CD14-positive monocyte (primary cell): ENCODE data around the gene TCEAL2. TPM values are rescaled to one million over a fixed set of nuclear protein-coding genes. Genes with fewer than 3 reads are reported as not detected.

Source experiments
- DNase-seq, 3 donors: peaks; one replicate each; pipeline ENCODE4 v3.0.0-alpha.2; 2011 to 2022
- H2AFZ ChIP-seq: 2 replicates; pipeline ENCODE4 v1.6.0; 2012; ENCODE audit warnings: mild to moderate bottlenecking, low read depth, low read length, inconsistent platforms; ENCODE audit not compliant: insufficient read depth, poor library complexity, severe bottlenecking
- H3K27ac ChIP-seq, 2 donors: 1 replicate in 1 of 2; 2 replicates in 1 of 2; pipeline ENCODE4 v1.5.1; 2012 to 2013; ENCODE audit warnings: low read length in 2 of 2, control low read depth in 1 of 2, inconsistent platforms in 1 of 2, low read depth in 1 of 2, mild to moderate bottlenecking in 1 of 2
- H3K27me3 ChIP-seq, 2 donors: one replicate each; pipeline versions ENCODE4 v1.6.0 to v1.6.1; 2011 to 2013; ENCODE audit warnings: low read length in 2 of 2; ENCODE audit not compliant: control insufficient read depth in 2 of 2, insufficient read depth in 2 of 2
- H3K36me3 ChIP-seq, 2 donors: replicated peaks in 1 of 2; 1 replicate in 1 of 2; 2 replicates in 1 of 2; pipeline versions ENCODE4 v1.5.1 to v1.6.1; 2012 to 2013; ENCODE audit warnings: low read length in 2 of 2, control low read depth in 1 of 2, inconsistent platforms in 1 of 2, mild to moderate bottlenecking in 1 of 2; ENCODE audit not compliant: insufficient read depth in 2 of 2, control insufficient read depth in 1 of 2
- H3K4me1 ChIP-seq, 2 donors: 1 replicate in 1 of 2; 2 replicates in 1 of 2; pipeline versions ENCODE4 v1.5.1 to v1.6.1; 2012 to 2013; ENCODE audit warnings: low read length in 2 of 2, control low read depth in 1 of 2, inconsistent platforms in 1 of 2, mild to moderate bottlenecking in 1 of 2, moderate library complexity in 1 of 2; ENCODE audit not compliant: insufficient read depth in 2 of 2, control insufficient read depth in 1 of 2
- H3K4me2 ChIP-seq: replicated peaks from 2 replicates; pipeline ENCODE3; 2012; ENCODE audit warnings: low read length, moderate library complexity, mild to moderate bottlenecking; ENCODE audit not compliant: poor library complexity, severe bottlenecking; ENCODE audit errors: extremely low read depth
- H3K4me3 ChIP-seq, 3 experiments: fragments of 200-600 bp in 1 of 3; sonication (generic) in 1 of 3; replicated peaks in 1 of 3; 1 replicate in 2 of 3; 2 replicates in 1 of 3; pipeline ENCODE4 v1.5.1; 2011 to 2013; ENCODE audit warnings: low read length in 3 of 3, mild to moderate bottlenecking in 3 of 3, control low read depth in 2 of 3, low read depth in 2 of 3, inconsistent platforms in 1 of 3, moderate library complexity in 1 of 3
- H3K79me2 ChIP-seq: 2 replicates; pipeline ENCODE4 v1.6.0; 2012; ENCODE audit warnings: mild to moderate bottlenecking, control low read depth, inconsistent platforms, low read length, moderate library complexity; ENCODE audit not compliant: insufficient read depth
- H3K9ac ChIP-seq: 2 replicates; pipeline ENCODE4 v1.6.0; 2017; ENCODE audit warnings: low read length, mild to moderate bottlenecking; ENCODE audit not compliant: insufficient read depth, poor library complexity, severe bottlenecking
- H3K9me3 ChIP-seq, 2 donors: replicated peaks in 1 of 2; 1 replicate in 1 of 2; 2 replicates in 1 of 2; pipeline versions ENCODE4 v1.5.1 to v1.6.1; 2012 to 2013; ENCODE audit warnings: low read length in 2 of 2, control low read depth in 1 of 2; ENCODE audit not compliant: control insufficient read depth in 1 of 2, insufficient read depth in 1 of 2
- H4K20me1 ChIP-seq: 2 replicates; pipeline ENCODE4 v1.6.0; 2012; ENCODE audit warnings: mild to moderate bottlenecking, low read length, control low read depth, moderate library complexity; ENCODE audit not compliant: insufficient read depth
- H3K27ac Mint-ChIP-seq, 7 donors: one replicate each; pipeline ENCODE4 v1.8.0; 2020; ENCODE audit warnings: mild to moderate bottlenecking in 7 of 7, mixed read lengths in 7 of 7, moderate library complexity in 6 of 7, inconsistent platforms in 2 of 7
- H3K27me3 Mint-ChIP-seq, 3 donors: one replicate each; pipeline ENCODE4 v1.8.0; 2021 to 2022; ENCODE audit warnings: low read depth in 3 of 3, mild to moderate bottlenecking in 3 of 3, mixed read lengths in 3 of 3, moderate library complexity in 3 of 3, inconsistent platforms in 1 of 3
- H3K36me3 Mint-ChIP-seq, 2 donors: one replicate each; pipeline ENCODE4 v1.8.0; 2020; ENCODE audit warnings: mixed read lengths in 2 of 2, inconsistent platforms in 1 of 2, mild to moderate bottlenecking in 1 of 2
- H3K4me1 Mint-ChIP-seq: one replicate; pipeline ENCODE4 v1.8.0; 2020; ENCODE audit warnings: mild to moderate bottlenecking, mixed read lengths
- H3K4me3 Mint-ChIP-seq, 2 donors: one replicate each; pipeline ENCODE4 v1.8.0; 2020; ENCODE audit warnings: mild to moderate bottlenecking in 2 of 2, mixed read lengths in 2 of 2, moderate library complexity in 1 of 2
- H3K9me3 Mint-ChIP-seq, 7 donors: one replicate each; pipeline ENCODE4 v1.8.0; 2020 to 2022; ENCODE audit warnings: mixed read lengths in 7 of 7, mild to moderate bottlenecking in 6 of 7, moderate library complexity in 6 of 7, inconsistent platforms in 2 of 7
- WGBS: methylation state at CpG from one replicate; pipeline ENCODE4 v1.1.5; 2013; ENCODE audit warnings: missing lambda C conversion rate; ENCODE audit not compliant: insufficient coverage; 5-methylcytosine and 5-hydroxymethylcytosine counted together
- intact Hi-C, 2 donors: fragments of 100-400 bp; cut with micrococcal nuclease; formaldehyde crosslinking; loops; one replicate each; pipeline versions ENCODE4 v1.15.0 to v1.15.1; 2023
- polyA plus RNA-seq, 3 donors: library from polyadenylated mRNA; depleted of rRNA in 1 of 3; unstranded in 2 of 3; stranded (reverse) in 1 of 3; fragments of 300-500 nt in 2 of 3; fragments of >200 nt in 1 of 3; fragmentation: Illumina TruSeq in 2 of 3; gene quantifications; 1 replicate in 2 of 3; 2 replicates in 1 of 3; pipeline ENCODE4 v1.2.3, GENCODE V29; 2012 to 2021
- TF ChIP-seq, protein P1 (sequence below): fragments of 200-600 bp; IDR thresholded peaks from one replicate; pipeline ENCODE4 v1.8.0; 2022; ENCODE audit warnings: antibody characterized with exemption, mild to moderate bottlenecking

Gene TCEAL2
- polyA plus RNA-seq, 3 donors: not detected

DNA sequence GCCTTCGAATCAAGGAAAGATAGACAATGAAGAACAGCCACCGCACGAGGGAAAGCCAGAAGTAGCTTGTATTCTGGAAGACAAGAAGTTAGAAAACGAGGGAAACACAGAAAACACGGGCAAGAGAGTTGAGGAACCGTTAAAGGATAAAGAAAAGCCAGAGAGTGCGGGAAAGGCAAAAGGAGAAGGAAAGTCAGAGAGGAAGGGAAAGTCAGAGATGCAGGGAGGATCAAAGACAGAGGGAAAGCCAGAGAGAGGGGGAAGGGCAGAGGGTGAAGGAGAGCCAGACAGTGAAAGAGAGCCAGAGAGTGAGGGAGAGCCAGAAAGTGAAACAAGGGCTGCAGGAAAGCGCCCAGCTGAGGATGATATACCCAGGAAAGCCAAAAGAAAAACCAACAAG, 1.4 kb downstream of the TCEAL2 start:
- TF ChIP-seq, protein P1, sequence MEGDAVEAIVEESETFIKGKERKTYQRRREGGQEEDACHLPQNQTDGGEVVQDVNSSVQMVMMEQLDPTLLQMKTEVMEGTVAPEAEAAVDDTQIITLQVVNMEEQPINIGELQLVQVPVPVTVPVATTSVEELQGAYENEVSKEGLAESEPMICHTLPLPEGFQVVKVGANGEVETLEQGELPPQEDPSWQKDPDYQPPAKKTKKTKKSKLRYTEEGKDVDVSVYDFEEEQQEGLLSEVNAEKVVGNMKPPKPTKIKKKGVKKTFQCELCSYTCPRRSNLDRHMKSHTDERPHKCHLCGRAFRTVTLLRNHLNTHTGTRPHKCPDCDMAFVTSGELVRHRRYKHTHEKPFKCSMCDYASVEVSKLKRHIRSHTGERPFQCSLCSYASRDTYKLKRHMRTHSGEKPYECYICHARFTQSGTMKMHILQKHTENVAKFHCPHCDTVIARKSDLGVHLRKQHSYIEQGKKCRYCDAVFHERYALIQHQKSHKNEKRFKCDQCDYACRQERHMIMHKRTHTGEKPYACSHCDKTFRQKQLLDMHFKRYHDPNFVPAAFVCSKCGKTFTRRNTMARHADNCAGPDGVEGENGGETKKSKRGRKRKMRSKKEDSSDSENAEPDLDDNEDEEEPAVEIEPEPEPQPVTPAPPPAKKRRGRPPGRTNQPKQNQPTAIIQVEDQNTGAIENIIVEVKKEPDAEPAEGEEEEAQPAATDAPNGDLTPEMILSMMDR: no peak
- no peak overlapping the region for H3K4me3 ChIP-seq
- no peak overlapping the region for H2AFZ ChIP-seq
- Mint-ChIP-seq H3K4me3 (peak overlapping the region in 1 of 2 donors; percentile 35), H3K27ac (no peak overlapping the region), H3K27me3 (peaks cover 22 to 31% (median 29%) of the 10 kb centered on the region in 3 donors), H3K9me3 (peaks cover 0 to 3% (median 0%) of the 10 kb centered on the region in 7 donors), H3K36me3 (no peaks in the 10 kb centered on the region), H3K4me1 (no peaks in the 10 kb centered on the region)
- no peak overlapping the region for H3K9ac ChIP-seq
- no peak for DNase-seq
- H3K36me3 ChIP-seq: no peaks in the 10 kb centered on the region
- H3K9me3 ChIP-seq: no peaks in the 10 kb centered on the region
- no peak overlapping the region for H3K27ac ChIP-seq
- H3K79me2 ChIP-seq: no peaks in the 10 kb centered on the region
- peaks cover 14 to 23% of the 10 kb centered on the region in 2 donors for H3K27me3 ChIP-seq
- WGBS: 61% methylated on average over 4 of the region's 8 CpGs
- no peak overlapping the region for H3K4me2 ChIP-seq
- no peaks in the 10 kb centered on the region for H3K4me1 ChIP-seq
- intact Hi-C loops: no loop called here
- H4K20me1 ChIP-seq: no peaks in the 10 kb centered on the region

DNA sequence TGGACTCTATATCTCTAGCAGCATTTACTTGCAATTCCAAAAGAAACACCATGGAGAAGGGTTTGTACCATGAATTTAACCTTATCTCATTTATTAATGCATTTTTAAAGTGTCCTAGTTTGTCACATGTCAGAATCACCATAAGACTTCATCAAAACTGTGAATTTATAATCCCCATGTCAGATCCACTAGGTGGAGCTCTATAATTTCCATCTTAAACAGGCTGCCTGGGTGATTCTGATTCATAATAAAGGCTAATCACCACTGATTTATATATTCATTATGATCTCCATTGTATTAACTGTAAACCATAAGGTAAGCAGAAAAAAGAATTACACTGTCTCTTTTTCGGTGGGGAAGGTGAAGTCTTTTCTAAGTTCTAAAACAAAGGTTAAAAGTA, 4.0 kb downstream of the TCEAL2 start:
- Mint-ChIP-seq H3K27ac (no peak overlapping the region), H3K27me3 (peaks cover 23 to 34% (median 26%) of the 10 kb centered on the region in 3 donors), H3K36me3 (no peaks in the 10 kb centered on the region), H3K9me3 (peaks cover 0 to 3% (median 0%) of the 10 kb centered on the region in 7 donors), H3K4me1 (no peaks in the 10 kb centered on the region), H3K4me3 (no peak overlapping the region)
- Histone ChIP-seq H3K4me1 (no peaks in the 10 kb centered on the region), H3K9ac (no peak overlapping the region), H3K79me2 (no peaks in the 10 kb centered on the region), H3K36me3 (no peaks in the 10 kb centered on the region), H4K20me1 (no peaks in the 10 kb centered on the region), H2AFZ (no peak overlapping the region), H3K4me2 (no peak overlapping the region), H3K27ac (no peak overlapping the region), H3K9me3 (no peaks in the 10 kb centered on the region), H3K27me3 (peaks cover 14 to 19% of the 10 kb centered on the region in 2 donors), H3K4me3 (no peak overlapping the region)
- intact Hi-C loops: no loop called here
- DNase-seq: no peak
- no CpG with 5 or more reads among the region's 1 CpG for WGBS
- TF ChIP-seq, protein P1: no peak
